Stomach (tissue), 9 donors: ENCODE data around the gene SKP1. TPM values are rescaled to one million over a fixed set of nuclear protein-coding genes. Genes with fewer than 3 reads are reported as not detected.

ENCODE experiments used
- DNase-seq, 2 donors: peaks; one replicate each; pipeline versions ENCODE4 v3.0.0 to v3.0.0-alpha.2; 2013 to 2019
- H3K27ac ChIP-seq, 5 donors: fragments of 200-600 bp in 4 of 5; sonication (generic) in 4 of 5; one replicate each; pipeline ENCODE4 v1.5.1; 2013 to 2019; ENCODE audit warnings: mild to moderate bottlenecking in 1 of 5, moderate library complexity in 1 of 5
- H3K27me3 ChIP-seq, 3 donors: fragments of 200-600 bp; sonication (generic); one replicate each; pipeline ENCODE4 v1.5.1; 2017 to 2019; ENCODE audit warnings: mixed run types in 1 of 3
- H3K36me3 ChIP-seq, 4 donors: fragments of 200-600 bp; sonication (generic); 1 replicate in 3 of 4; 2 replicates in 1 of 4; pipeline ENCODE4 v1.5.1; 2016 to 2019
- H3K4me1 ChIP-seq, 4 donors: fragments of 200-600 bp; sonication (generic); one replicate each; pipeline ENCODE4 v1.5.1; 2016 to 2019
- H3K4me3 ChIP-seq, 4 donors: fragments of 200-600 bp; sonication (generic) in 3 of 4; one replicate each; pipeline ENCODE4 v1.5.1; 2016 to 2019; ENCODE audit warnings: mild to moderate bottlenecking in 1 of 4
- H3K9me3 ChIP-seq, 4 donors: fragments of 200-600 bp; sonication (generic); one replicate each; pipeline ENCODE4 v1.5.1; 2016 to 2019
- EP300 ChIP-seq: sonication (generic); formaldehyde crosslinking; IDR thresholded peaks from one replicate; pipeline ENCODE4 v1.6.1; 2017; ENCODE audit warnings: antibody characterized with exemption
- POLR2A ChIP-seq, 4 donors: fragments of 450-650 bp; IDR thresholded peaks; one replicate each; pipeline ENCODE4 v1.6.1; 2016; ENCODE audit warnings: antibody characterized with exemption in 4 of 4, control low read depth in 2 of 4, mild to moderate bottlenecking in 1 of 4, moderate library complexity in 1 of 4
- POLR2AphosphoS5 ChIP-seq, 3 donors: sonication (generic); formaldehyde crosslinking; IDR thresholded peaks; one replicate each; pipeline ENCODE4 v1.6.1; 2016; ENCODE audit warnings: antibody characterized with exemption in 3 of 3
- WGBS, 5 donors: extraction: QIAGEN DNeasy Blood & Tissue Kit in 3 of 5; methylation state at CpG; one replicate each; pipeline versions ENCODE4 v1.1.5 to v1.1.7; 2013 to 2018; 5-methylcytosine and 5-hydroxymethylcytosine counted together
- intact Hi-C: fragments of 100-400 bp; cut with DNase I; formaldehyde crosslinking; loops from one replicate; pipeline ENCODE4 v1.15.1; 2023; ENCODE audit warnings: low total_unique reads
- polyA plus RNA-seq, 3 donors: library from polyadenylated mRNA; stranded (reverse); fragments of 200-250 nt; gene quantifications; one replicate each; pipeline ENCODE4 v1.2.3, GENCODE V29; 2013
- total RNA-seq, 5 donors: library from RNA; depleted of rRNA; stranded (reverse); fragments of >200 nt; gene quantifications; one replicate each; pipeline versions ENCODE4 v1.1.0 to v1.2.3, GENCODE V29; 2014 to 2016
- TF ChIP-seq, protein P1 (sequence below), 7 experiments: fragments of 450-650 bp in 4 of 7; fragments of 200-600 bp in 3 of 7; sonication (generic) in 3 of 7; IDR thresholded peaks; one replicate each; pipeline ENCODE4 v1.5.1; 2016 to 2019; ENCODE audit warnings: antibody characterized with exemption in 7 of 7, control low read depth in 2 of 7, mild to moderate bottlenecking in 1 of 7
- donor health status: healthy with polysubstance abuse.
- donor health status: Bipolar disorder and iron deficiency.
- donor health status: healthy.

SKP1 gene
- total and polyA plus RNA-seq, 8 donors = 18.1 to 590 (median 162) TPM

DNA sequence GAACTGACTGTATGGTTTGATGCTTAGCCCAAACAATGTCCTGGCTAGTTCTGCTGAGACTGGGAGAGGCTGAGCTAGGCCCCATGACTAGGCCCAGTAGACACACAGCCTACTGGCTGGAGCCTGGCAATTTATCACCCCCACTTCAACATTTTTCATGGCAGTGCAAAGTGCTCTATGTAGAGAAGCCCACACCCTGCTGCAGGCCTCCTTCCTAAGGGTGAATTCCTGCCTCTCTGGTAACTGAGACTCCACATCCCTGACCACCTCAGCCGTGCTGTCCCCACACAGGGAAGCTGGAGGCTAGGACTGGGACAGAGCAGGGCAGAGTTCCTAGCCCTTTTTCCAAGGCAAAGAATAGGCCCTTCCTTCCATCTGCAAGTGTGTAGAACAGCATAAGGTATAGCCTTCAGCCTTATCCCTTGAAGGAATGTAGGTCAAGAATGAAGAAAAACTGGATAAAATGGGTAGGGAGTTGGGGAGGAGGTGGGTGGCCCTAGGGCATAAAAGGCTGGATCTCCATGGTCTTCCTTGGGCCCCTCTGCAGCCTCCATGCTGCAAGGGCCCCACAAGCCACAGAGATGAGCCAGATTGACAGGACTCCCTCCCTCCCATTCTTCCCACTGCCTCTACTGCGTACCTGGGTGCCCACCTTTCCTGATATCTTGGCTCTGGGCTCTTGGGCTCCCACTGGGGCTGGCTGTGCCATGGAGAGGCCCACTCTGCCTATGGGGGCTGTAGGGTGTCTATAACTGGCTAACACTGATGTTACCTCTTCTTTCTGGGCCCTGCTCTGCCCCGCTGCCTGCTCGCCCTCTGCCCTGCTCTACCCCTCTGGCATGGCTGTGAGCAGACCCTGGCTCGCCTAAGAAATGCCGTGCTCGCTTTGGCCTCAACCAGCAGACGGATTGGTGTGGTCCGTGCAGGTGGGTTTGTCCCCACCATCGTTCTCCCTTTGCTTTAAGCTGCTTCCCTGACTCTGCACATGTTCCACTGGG lies 32.5 kb downstream of the SKP1 start:
- TF ChIP-seq EP300 = no peak
- peak in 1 of 2 donors; percentile 15 for DNase-seq
- H3K27ac ChIP-seq = no peak overlapping the region
- peaks cover 0 to 57% (median 37%) of the 10 kb centered on the region in 4 donors for H3K4me1 ChIP-seq
- no peaks in the 10 kb centered on the region for H3K9me3 ChIP-seq
- H3K36me3 ChIP-seq = peaks cover 13 to 95% (median 91%) of the 10 kb centered on the region in 4 donors
- no peaks in the 10 kb centered on the region for H3K27me3 ChIP-seq
- H3K4me3 ChIP-seq = no peak overlapping the region
- intact Hi-C loops = no loop called here
- 92 to 97% (median 95%) methylated on average over 9 to 10 of the region's 10 CpGs for WGBS, 5 donors

DNA sequence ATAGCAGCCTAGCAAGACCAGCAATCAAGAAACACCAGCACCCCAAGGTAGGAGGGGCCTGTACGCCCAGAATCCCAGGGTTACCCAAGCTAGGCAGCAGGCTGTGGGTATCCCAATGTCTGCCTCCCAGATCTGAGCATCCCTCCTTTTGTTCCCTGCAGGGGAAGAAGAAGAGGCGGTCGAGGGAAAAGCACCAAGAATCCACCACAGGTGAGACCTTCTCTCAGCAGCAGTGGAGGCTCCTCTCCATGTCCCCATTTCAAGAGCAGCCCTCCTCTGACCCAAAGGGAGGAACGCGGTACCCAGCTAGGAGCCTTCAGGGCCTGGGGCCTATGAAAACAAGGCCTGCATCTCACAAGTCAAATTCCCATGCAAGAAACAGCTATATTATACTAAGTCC lies 33.3 kb downstream of the SKP1 start:
- Histone ChIP-seq H3K4me1 (peaks cover 0 to 49% (median 33%) of the 10 kb centered on the region in 4 donors), H3K27me3 (no peaks in the 10 kb centered on the region), H3K9me3 (no peaks in the 10 kb centered on the region), H3K27ac (no peak overlapping the region), H3K4me3 (no peak overlapping the region), H3K36me3 (peaks cover 7 to 93% (median 91%) of the 10 kb centered on the region in 4 donors)
- WGBS, 5 donors = 84 to 96% (median 94%) methylated on average over 4 to 5 of the region's 5 CpGs
- TF ChIP-seq POLR2A (IDR thresholded peaks at IDR 0.05) (no peak), EP300 (no peak), POLR2AphosphoS5 (IDR thresholded peaks at IDR 0.05) (no peak)
- TF ChIP-seq, protein P1, sequence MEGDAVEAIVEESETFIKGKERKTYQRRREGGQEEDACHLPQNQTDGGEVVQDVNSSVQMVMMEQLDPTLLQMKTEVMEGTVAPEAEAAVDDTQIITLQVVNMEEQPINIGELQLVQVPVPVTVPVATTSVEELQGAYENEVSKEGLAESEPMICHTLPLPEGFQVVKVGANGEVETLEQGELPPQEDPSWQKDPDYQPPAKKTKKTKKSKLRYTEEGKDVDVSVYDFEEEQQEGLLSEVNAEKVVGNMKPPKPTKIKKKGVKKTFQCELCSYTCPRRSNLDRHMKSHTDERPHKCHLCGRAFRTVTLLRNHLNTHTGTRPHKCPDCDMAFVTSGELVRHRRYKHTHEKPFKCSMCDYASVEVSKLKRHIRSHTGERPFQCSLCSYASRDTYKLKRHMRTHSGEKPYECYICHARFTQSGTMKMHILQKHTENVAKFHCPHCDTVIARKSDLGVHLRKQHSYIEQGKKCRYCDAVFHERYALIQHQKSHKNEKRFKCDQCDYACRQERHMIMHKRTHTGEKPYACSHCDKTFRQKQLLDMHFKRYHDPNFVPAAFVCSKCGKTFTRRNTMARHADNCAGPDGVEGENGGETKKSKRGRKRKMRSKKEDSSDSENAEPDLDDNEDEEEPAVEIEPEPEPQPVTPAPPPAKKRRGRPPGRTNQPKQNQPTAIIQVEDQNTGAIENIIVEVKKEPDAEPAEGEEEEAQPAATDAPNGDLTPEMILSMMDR (IDR thresholded peaks at IDR 0.05) = no peak
- DNase-seq = peak in 1 of 2 donors; percentile 14
- intact Hi-C loops = no loop called here

DNA sequence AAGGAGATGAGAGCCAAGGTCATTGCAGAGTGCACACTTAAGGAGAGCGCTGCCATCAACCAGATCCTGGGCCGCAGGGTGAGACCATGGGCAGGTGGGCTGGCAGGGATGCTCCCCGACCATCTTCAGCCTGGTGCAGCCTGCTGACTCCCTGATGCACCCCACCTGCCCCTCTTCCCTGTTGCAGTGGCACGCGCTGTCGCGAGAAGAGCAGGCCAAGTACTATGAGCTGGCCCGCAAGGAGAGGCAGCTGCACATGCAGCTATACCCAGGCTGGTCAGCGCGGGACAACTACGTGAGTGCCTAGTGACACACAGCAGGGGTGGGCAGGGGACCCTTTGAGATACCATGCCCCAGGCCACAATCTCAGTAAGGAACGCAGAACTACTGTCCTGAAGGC lies 33.9 kb downstream of the SKP1 start:
- TF ChIP-seq EP300 = no peak
- TF ChIP-seq POLR2AphosphoS5 (IDR thresholded peaks at IDR 0.05) = no peak
- TF ChIP-seq POLR2A (IDR thresholded peaks at IDR 0.05) = no peak
- TF ChIP-seq, protein P1 (IDR thresholded peaks at IDR 0.05) = no peak
- peaks cover 0 to 46% (median 33%) of the 10 kb centered on the region in 4 donors for H3K4me1 ChIP-seq
- DNase-seq = peak in 1 of 2 donors; percentile 24
- H3K9me3 ChIP-seq = no peaks in the 10 kb centered on the region
- 82 to 95% (median 93%) methylated on average over 3 to 12 of the region's 12 CpGs for WGBS, 5 donors
- intact Hi-C loops = no loop called here
- no peak overlapping the region for H3K4me3 ChIP-seq
- no peaks in the 10 kb centered on the region for H3K27me3 ChIP-seq
- peaks cover 6 to 90% (median 88%) of the 10 kb centered on the region in 4 donors for H3K36me3 ChIP-seq
- H3K27ac ChIP-seq = no peak overlapping the region

DNA sequence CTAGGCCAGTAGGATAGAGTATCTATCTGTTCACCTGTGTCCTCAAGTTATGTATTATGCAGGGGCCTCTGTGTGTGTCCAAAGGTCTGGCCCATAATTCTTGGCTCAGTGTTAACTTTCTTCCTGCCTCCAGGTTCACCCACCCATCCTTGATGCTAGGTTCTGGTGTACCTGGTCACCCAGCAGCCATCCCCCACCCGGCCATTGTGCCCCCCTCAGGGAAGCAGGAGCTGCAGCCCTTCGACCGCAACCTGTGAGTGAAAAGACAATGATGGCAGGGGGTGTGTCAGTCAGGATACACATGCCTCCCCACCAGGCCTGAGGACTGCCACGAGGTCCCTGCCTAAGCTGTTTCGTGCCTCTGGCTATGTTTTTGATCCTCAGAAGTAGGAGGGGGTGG lies 34.7 kb downstream of the SKP1 start:
- intact Hi-C loops = no loop called here
- peak; percentile 5 to 19 for DNase-seq
- no peak overlapping the region for H3K4me3 ChIP-seq
- no peak overlapping the region for H3K27ac ChIP-seq
- peaks cover 0 to 46% (median 27%) of the 10 kb centered on the region in 4 donors for H3K4me1 ChIP-seq
- H3K36me3 ChIP-seq = peaks cover 6 to 87% (median 83%) of the 10 kb centered on the region in 4 donors
- 65 to 88% (median 77%) methylated on average over 3 to 5 of the region's 5 CpGs for WGBS, 5 donors
- no peaks in the 10 kb centered on the region for H3K27me3 ChIP-seq
- H3K9me3 ChIP-seq = no peaks in the 10 kb centered on the region
- TF ChIP-seq EP300 (no peak), POLR2AphosphoS5 (IDR thresholded peaks at IDR 0.05) (no peak), POLR2A (IDR thresholded peaks at IDR 0.05) (no peak)
- TF ChIP-seq, protein P1 (IDR thresholded peaks at IDR 0.05) = no peak
